ENCODE data around the gene GPX4.

GPX4 gene

DNA sequence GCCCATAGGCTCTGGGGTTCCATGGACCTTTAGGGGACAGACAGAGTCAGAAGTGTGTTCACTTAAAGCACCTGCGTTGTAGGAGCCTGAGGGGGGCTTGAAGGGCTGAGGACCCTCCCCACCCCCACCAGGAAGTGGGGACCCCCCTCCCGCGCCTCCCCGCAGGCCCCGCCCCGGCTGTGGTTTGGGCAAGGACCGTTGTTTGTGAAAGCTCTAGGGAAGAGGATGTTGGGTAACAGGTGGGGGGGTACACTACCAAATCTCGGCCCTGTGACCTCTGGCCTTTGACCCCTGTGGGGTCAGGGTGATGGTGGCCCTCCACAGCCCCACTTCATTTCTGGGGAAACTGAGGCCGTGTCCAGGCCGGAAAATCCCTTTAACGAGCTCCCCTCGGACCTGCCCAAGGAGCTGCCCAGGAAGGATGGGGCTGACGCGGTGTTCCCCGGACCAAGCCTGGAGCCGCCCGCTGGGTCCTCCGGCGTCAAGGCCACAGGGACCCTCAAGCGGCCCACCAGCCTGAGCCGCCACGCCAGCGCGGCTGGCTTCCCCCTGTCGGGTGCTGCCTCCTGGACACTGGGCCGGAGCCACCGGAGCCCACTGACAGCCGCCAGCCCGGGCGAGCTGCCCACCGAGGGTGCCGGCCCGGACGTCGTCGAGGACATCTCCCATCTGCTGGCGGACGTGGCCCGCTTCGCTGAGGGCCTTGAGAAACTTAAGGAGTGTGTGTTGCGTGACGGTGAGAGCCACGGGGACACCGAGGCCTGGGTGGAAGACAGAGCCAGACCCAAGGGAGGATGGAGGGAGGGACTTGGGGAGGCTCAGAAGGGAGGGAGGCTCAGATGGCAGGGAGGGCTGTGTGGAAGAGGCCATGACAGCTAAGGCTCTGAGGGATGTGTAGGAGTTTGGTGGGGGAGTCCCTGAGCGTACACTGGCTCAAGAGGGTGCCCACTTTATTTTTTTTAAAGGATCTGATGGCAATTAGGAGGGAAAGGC is 35.5 kb upstream of the GPX4 start:
- peak; percentile 61 for DNase-seq (ENCODE audit: low read depth)

DNA sequence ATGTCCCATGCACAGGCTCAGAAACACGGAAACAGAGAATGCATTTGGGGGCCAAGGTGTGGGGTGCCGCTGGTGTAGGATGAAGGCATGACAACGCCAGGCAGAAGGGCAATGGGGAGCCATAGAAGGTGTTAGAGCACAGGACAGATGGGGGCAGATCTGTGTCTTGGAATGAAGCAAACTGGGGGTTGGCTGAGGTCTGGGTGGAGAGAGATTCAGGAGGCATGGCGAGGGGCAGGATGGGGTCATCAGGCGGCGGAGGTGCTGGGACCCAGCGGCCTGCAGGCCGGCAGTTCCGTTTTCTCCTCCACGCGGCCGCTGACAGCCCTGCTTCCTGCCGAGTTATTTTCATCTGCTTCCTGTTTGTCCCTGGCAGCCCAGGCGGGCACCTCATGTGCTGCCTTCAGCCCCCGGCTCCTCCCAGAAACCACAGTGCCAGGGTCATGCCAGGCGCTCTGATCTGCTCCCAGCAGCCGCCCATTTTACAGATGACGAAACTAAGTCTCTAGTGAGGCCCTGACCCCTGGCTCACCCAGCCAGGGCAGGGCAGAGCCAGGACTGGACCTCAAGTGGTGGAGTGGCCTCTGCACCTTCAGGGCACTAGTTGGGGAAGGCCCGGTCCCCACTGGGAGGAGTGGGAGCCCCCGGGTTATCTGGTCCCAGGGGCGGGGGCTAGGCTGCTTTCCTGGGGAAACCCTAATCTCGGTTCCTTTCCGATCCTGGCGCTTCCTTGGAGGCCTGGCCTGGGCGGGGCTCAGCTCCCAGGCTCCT is 34.6 kb upstream of the GPX4 start:
- DNase-seq (ENCODE audit: low read depth): no peak

- no peak for DNase-seq (ENCODE audit: low read depth)
Measured at GRCh38 chr19:1070576-1070930, 33.2 kb upstream of the GPX4 start.

DNA sequence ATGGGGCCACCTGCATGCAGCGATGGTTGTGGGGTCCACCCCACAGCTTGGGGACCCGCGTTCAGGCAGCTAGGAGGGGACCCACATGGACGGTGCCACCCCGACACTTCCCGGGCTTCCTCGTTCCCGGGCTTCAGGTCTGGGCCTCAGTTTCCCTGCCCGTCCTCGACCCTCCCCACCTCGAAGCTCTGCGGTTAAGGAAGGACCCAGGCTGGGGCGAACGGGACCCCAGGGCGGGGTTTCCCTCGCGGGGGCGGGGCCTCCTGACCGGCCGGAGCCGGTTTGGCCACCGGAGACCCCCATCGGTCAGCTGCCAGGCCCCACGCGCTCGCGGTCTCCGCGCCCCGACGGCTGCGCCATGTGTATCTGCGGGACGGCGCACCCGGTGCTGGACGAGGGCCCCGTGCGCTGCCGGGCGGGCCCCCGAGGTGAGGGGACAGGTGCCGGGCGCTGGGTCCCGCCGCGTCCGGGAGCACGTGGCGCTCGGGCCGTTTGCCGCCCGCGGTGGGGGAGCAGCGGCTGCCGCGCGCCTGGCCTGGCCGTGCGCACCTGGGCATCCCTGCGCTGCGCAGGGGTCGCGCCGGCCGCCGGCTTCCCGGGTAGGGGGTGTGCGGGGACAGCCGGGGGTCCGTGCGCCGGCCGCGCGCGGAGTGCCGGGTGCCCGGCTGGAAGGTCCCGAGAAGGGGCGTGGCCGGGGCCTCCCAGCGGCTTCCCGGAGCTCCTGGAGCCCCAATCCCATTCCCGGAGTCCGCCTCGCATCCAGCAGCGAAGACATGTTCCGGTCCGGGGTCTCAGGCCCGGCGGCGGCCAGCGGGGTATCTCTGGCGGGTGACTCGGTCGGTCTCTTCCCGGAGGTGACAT is 32.6 kb upstream of the GPX4 start:
- DNase-seq (ENCODE audit: low read depth): no peak

DNA sequence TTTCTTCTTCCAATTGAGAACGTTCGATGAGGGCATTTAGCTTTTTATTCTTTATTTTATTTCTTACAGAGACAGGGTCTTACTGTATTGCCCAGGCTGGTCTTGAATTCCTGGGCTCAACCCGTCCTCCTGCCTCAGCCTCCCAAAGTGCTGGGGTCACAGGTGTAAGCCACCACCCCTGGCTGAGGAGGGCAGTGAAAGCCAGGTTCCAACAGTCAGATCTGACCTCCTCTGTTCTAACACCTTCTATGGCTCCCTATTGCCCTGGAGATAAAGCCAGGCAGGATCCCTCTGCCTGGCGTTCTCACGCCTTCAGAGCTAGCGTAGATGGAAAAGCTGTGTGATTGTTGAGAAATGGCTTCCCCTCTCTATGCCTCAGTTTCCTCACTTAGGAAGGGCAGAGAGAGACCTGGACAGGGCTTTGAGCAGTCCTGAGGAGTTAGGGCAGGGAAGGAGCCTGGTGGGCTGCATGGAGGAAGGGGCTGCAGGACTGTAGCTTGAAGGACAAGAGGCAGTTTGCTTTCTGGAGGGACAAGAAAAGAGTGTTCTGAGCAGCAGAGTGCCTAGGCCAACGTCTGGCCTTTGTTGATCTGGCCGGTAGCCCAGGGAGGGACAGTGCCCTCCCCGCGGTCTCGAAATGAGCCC is 31.3 kb upstream of the GPX4 start:
- no peak for DNase-seq (ENCODE audit: low read depth)

GRCh38 chr19:1073063-1073955 is 30.5 kb upstream of the GPX4 start:
- no peak for DNase-seq (ENCODE audit: low read depth)

DNA sequence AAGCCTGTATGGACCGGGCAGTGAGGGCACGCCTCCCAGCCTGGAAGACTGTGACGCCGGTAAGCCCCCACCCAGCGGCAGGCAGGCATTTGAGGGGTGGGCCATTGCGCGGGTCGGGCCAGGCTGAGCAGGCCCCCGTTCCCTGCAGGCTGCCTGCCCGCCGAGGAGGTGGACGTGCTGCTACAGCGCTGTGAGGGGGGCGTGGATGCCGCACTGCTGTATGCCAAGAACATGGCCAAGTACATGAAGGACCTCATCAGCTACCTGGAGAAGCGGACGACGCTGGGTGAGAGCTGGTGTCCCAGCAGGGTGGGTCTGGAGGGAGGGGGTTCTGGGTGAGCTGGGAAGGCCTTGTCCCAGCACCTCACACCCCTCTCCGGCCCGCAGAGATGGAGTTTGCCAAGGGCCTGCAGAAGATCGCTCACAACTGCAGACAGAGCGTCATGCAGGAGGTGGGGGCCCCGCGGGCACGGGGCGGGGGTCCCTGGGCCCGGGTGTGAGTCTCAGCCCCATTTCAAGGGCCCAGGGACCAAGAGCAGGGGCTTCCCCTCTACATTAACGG is 29.8 kb upstream of the GPX4 start:
- DNase-seq (ENCODE audit: low read depth): no peak

- DNase-seq (ENCODE audit: low read depth): peak; percentile 98
Measured at GRCh38 chr19:1074544-1075283, 29.1 kb upstream of the GPX4 start.

GRCh38 chr19:1076046-1076386 is 27.8 kb upstream of the GPX4 start:
- DNase-seq (ENCODE audit: low read depth): no peak

GRCh38 chr19:1076951-1077350 is 26.8 kb upstream of the GPX4 start:
- peak; percentile 83 for DNase-seq (ENCODE audit: low read depth)

DNA sequence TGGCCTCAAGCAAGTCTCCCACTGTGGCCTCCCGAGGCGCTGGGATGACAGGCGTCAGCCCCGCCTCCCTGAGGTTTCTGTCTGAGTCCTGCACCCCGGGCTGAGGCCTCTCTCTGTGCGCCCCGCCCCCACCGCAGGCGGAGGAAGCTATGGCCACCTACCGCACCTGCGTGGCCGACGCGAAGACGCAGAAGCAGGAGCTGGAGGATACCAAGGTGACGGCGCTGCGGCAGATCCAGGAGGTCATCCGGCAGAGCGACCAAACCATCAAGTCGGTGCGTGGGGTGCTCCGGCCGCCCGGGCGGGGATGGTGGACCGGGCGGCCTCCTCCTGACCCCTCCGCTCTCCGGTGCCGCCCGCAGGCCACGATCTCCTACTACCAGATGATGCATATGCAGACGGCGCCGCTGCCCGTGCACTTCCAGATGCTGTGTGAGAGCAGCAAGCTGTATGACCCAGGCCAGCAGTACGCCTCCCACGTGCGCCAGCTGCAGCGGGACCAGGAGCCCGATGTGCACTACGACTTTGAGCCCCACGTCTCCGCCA is 24.2 kb upstream of the GPX4 start:
- DNase-seq (ENCODE audit: low read depth): no peak

DNA sequence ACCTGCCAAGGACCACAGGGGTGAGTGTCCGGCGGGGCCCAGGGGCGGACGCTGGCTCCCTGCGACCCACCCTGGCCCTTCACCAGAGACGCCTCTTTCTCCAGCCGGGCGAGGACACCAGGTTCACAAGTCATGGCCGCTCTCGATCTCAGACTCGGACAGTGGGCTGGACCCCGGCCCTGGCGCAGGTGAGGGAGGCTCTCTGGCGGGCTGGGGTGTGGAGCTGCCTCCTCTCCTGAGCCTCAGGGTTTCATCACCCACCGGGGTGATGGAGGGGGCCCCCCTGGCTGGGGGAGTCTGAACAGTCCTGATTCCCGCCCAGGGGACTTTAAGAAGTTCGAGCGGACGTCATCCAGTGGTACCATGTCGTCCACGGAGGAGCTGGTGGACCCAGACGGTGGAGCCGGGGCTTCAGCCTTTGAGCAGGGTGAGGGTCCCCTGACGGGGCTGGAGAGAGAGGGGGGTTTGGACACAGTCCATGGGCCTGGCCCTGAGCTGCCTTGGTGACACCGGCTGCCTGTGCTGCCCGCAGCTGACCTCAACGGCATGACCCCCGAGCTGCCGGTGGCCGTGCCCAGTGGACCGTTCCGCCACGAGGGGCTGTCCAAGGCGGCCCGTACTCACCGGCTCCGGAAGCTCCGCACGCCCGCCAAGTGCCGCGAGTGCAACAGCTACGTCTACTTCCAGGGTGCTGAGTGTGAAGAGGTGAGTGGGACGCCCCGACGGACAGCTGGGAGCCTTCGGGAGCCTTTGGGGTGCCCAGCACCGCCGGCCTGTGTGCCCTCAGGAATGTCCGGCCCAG is 23.2 kb upstream of the GPX4 start:
- DNase-seq (ENCODE audit: low read depth): no peak

DNA sequence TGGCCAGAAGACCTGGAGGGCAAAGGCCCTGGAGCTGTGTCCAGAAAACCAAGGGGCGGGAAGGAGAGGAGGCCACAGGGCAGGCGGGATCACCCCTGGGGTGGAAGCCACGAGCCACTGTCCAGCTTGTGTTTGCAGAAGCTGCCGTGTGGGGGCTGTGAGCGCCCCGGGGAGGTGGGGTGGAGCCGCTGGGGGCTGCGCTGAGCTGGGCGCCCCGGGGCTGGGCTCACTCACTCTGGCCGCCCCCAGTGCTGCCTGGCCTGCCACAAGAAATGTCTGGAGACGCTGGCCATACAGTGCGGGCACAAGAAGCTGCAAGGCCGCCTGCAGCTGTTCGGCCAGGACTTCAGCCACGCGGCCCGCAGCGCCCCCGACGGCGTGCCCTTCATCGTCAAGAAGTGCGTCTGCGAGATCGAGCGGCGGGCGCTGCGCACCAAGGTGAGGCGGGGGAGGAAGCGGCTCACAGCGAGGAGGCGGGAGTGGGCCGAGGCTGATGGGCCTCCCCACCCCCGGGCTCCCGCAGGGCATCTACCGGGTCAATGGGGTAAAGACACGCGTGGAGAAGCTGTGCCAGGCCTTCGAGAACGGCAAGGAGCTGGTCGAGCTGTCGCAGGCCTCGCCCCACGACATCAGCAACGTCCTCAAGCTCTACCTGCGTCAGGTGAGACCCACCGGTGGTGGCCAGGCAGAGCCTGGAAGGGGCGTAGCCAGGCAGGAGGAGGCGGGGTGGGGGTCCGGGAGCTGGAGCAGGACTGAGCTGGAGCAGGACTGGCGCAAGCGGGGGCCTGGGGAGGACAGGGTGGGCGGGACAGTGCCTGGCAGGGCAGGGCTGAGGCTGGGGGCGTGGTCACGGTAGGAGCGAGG is 22.3 kb upstream of the GPX4 start:
- no peak for DNase-seq (ENCODE audit: low read depth)

DNA sequence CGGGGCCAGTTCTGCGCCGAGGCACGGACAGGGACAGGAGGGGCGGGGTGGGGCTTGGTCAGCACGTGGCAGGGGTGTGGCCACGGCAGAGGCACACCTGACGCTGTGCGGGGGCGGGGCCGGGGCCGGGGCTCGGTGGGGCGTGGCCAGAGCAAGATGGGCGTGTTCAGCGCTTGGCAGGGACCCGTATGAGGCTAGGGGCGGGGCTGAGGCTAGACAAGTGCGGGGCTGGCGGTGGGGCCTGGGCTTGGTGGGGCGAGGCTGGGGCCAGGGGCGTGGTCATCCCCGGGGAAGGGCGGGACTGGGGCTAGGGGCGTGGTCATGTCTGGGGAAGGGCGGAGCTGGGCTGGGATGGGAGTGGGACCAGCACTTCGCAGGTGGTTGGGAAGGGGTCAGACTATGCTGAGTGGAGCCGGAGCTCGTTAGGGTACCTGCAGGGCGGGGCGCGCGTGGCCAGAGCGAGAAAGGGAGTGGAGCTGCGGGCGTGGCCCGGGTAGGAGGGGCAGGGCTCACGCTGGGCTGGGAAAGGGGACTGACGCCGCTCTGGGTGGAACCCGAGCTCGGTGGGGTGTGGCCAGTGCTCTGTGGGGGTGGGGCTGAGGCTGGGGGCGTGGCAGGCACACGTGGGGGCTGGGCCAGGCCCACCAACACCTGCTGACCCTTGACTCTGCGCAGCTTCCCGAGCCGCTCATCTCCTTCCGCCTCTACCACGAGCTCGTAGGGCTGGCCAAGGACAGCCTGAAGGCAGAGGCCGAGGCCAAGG is 21.4 kb upstream of the GPX4 start:
- no peak for DNase-seq (ENCODE audit: low read depth)

GRCh38 chr19:1082928-1083816 is 20.6 kb upstream of the GPX4 start:
- DNase-seq (ENCODE audit: low read depth): no peak
